Left ventricle myocardium inferior (tissue), 1 donor: Measurements from ENCODE around the gene SVOPL. TPM values are rescaled to one million over a fixed set of nuclear protein-coding genes. Genes with fewer than 3 reads are reported as not detected.
"Not testable (repeated sequence)": the region's sequence is repeated elsewhere in the genome, so short reads cannot be mapped to it uniquely, and the experiment has no call there.

Experiments
- DNase-seq: peaks from one replicate; pipeline ENCODE4 v3.0.0-alpha.2; 2020
- H3K27ac ChIP-seq: fragments of 200-600 bp; replicated peaks from 2 replicates; pipeline ENCODE4 v1.8.0; 2021
- H3K27me3 ChIP-seq: fragments of 200-600 bp; 2 replicates; pipeline ENCODE4 v1.8.0; 2021; ENCODE audit warnings: low read depth
- H3K36me3 ChIP-seq: fragments of 200-600 bp; 2 replicates; pipeline ENCODE4 v1.8.0; 2021
- H3K4me1 ChIP-seq: fragments of 200-600 bp; 2 replicates; pipeline ENCODE4 v1.8.0; 2021
- H3K4me3 ChIP-seq: fragments of 200-600 bp; 2 replicates; pipeline ENCODE4 v1.8.0; 2021; ENCODE audit warnings: mild to moderate bottlenecking, moderate library complexity
- H3K9me3 ChIP-seq: fragments of 200-600 bp; replicated peaks from 2 replicates; pipeline ENCODE4 v1.8.0; 2021
- intact Hi-C: fragments of 100-400 bp; cut with micrococcal nuclease; formaldehyde crosslinking; loops from one replicate; pipeline ENCODE4 v1.11.0; 2022
- total RNA-seq: library from RNA; stranded (reverse); fragmentation: NEBNext Ultra II Directional; extraction: Animal tissue kit (Norgen Biotek cat#: 25700); gene quantifications from one replicate; pipeline ENCODE4 v1.2.1, GENCODE V29; 2021
- TF ChIP-seq, protein P1 (sequence below): fragments of 200-600 bp; IDR thresholded peaks from 2 replicates; pipeline ENCODE4 v1.8.0; 2021; ENCODE audit warnings: antibody characterized with exemption, mild to moderate bottlenecking, borderline replicate concordance
- donor health status: DM: no; HTN: yes; CAD: no; lungs with severe emphysema.

The SVOPL gene
- total RNA-seq, 1 donor from 2014 or later, result not detected

DNA sequence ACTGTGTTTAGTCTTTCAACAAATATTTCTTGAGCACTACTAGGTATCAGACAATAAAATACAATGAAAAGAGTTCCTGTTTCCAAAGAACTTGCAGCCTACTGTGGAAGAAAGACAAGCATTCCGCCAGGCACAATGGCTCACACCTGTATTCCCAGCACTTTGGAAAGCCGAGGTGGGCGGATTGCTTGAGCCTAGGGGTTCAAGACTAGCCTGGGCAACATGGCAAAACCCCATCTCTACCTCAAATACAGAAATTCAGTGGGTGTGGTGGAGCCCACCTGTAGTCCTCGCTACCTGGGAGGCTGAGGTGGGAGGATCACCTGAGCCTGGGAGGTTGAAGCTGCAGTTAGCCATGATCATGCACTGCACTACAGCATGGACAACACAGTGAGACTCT is 6.1 kb downstream of the SVOPL start:
- Histone ChIP-seq H3K4me3 (no peak overlapping the region), H3K27ac (no peak overlapping the region)
- intact Hi-C loops, result no loop called here

DNA sequence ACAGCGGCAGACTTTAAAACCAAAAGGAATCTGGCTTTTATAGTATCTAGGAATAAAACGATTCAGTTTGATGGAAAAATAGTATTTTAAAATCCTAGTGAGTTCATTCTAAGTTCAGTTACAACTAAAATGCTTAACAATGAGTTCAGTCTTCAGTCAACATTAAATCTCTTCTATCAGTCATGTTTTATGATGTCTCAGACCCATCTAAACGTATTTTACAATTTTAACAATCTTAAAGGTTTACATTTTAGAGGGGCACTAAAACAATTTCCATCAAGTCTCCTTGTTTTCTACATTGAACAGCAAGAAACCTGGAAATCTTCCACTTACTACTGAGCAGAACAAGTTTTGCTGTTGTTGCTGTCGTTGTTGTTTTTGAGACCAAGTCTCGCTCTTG is 10.0 kb downstream of the SVOPL start:
- DNase-seq, result no peak
- no peaks in the 10 kb centered on the region for H3K9me3 ChIP-seq
- TF ChIP-seq, protein P1, sequence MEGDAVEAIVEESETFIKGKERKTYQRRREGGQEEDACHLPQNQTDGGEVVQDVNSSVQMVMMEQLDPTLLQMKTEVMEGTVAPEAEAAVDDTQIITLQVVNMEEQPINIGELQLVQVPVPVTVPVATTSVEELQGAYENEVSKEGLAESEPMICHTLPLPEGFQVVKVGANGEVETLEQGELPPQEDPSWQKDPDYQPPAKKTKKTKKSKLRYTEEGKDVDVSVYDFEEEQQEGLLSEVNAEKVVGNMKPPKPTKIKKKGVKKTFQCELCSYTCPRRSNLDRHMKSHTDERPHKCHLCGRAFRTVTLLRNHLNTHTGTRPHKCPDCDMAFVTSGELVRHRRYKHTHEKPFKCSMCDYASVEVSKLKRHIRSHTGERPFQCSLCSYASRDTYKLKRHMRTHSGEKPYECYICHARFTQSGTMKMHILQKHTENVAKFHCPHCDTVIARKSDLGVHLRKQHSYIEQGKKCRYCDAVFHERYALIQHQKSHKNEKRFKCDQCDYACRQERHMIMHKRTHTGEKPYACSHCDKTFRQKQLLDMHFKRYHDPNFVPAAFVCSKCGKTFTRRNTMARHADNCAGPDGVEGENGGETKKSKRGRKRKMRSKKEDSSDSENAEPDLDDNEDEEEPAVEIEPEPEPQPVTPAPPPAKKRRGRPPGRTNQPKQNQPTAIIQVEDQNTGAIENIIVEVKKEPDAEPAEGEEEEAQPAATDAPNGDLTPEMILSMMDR, result no peak
- H3K4me3 ChIP-seq, result no peak overlapping the region
- H3K36me3 ChIP-seq, result no peaks in the 10 kb centered on the region
- intact Hi-C loops, result no loop called here
- peaks cover 16% of the 10 kb centered on the region for H3K27me3 ChIP-seq
- H3K4me1 ChIP-seq, result no peaks in the 10 kb centered on the region
- no peak overlapping the region for H3K27ac ChIP-seq

More for the DNA sequence above, 6.1 kb downstream of the SVOPL start:
- H3K36me3 ChIP-seq, result no peaks in the 10 kb centered on the region
- H3K9me3 ChIP-seq, result no peaks in the 10 kb centered on the region
- TF ChIP-seq, protein P1, result no peak
- DNase-seq, result no peak
- H3K4me1 ChIP-seq, result no peaks in the 10 kb centered on the region
- H3K27me3 ChIP-seq, result peaks cover 17% of the 10 kb centered on the region

DNA sequence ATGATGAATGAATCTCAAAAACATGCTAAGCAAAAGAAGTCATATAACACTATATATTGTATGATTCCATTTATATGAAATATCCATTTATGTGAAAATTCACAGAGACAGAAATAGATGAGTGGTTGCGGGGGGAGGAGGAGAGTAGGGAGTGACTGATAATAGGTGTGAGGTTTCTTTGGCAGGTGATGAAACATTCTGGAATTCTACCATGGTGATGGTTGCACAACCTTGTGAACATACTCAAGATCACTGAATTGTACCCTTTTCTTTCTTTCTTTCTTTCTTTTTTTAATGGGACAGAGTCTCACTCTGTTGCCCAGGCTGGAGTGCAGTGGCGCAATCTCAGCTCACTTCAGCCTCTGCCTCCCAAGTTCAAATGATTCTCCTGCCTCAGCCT is 10.7 kb downstream of the SVOPL start:
- H3K36me3 ChIP-seq, result no peaks in the 10 kb centered on the region
- no peak overlapping the region for H3K4me3 ChIP-seq
- no peak overlapping the region for H3K27ac ChIP-seq
- peaks cover 16% of the 10 kb centered on the region for H3K27me3 ChIP-seq
- TF ChIP-seq, protein P1, result no peak
- no peaks in the 10 kb centered on the region for H3K4me1 ChIP-seq
- intact Hi-C loops, result no loop called here
- DNase-seq, result no peak
- no peaks in the 10 kb centered on the region for H3K9me3 ChIP-seq

DNA sequence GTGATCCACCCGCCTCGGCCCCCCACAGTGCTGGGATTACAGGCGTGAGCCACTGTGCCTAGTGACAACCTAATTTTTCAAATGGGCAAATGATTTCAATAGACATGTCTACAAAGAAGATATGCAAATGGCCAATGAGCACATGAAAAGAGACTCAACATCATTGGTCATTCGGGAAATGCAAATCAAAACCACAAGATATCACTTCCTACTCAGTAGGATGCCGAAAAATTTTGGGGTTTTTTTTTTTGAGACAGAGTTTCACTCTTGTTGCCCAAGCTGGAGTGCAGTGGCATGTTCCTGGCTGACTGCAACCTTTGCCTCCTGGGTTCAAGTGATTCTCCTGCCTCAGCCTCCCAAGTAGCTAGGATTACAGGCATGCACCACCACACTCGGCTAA is 13.1 kb downstream of the SVOPL start:
- H3K4me3 ChIP-seq, DNase-seq, H3K4me1 ChIP-seq, H3K9me3 ChIP-seq, intact Hi-C loops, H3K36me3 ChIP-seq, H3K27ac ChIP-seq: not testable (repeated sequence)
- H3K27me3 ChIP-seq, result peaks cover 24% of the 10 kb centered on the region

DNA sequence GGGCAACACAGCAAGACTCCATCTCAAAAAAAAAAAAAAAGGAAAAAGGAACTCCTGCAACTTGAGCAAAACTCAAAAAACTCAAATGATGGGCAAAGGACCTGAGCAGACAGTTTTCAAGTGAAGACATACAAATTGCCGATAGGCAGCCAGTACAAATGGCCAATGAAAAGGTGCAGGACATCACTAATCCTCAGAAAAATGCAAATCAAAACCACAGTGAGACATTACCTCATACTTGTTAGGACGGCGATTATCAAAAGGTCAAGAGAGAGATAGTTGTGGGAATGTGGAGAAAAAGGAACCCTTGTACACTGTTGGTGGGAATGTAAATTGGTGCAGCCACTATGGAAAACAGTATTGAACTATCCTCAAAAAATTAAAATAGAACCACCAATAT is 16.8 kb downstream of the SVOPL start:
- no peaks in the 10 kb centered on the region for H3K36me3 ChIP-seq
- H3K4me1 ChIP-seq, result no peaks in the 10 kb centered on the region
- peaks cover 20% of the 10 kb centered on the region for H3K27me3 ChIP-seq
- intact Hi-C loops, result no loop called here
- DNase-seq, result no peak
- TF ChIP-seq, protein P1, result no peak
- no peak overlapping the region for H3K4me3 ChIP-seq
- no peak overlapping the region for H3K27ac ChIP-seq
- H3K9me3 ChIP-seq, result no peaks in the 10 kb centered on the region

DNA sequence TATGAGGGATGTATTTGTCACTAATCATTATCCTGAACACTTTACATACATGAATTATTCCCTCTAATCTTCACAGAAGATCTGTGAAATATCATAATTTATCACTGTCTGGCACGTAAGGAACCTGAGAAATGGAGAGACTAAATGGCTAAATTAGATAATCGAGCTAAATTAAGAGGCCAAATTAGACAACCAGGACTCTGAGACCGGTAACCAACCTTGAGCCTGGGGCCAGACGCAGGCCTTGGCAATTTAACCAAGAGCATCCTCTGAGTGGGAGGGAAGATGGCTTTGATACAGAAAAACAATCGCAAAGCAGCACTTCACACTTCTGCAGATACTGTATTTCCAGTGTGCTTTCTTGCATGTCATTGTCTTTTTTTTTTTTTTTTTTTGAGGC is 21.4 kb downstream of the SVOPL start:
- no peak for DNase-seq
- no peaks in the 10 kb centered on the region for H3K9me3 ChIP-seq
- H3K4me1 ChIP-seq, result no peaks in the 10 kb centered on the region
- no peak overlapping the region for H3K4me3 ChIP-seq
- intact Hi-C loops, result no loop called here
- peaks cover 9% of the 10 kb centered on the region for H3K27me3 ChIP-seq
- TF ChIP-seq, protein P1, result no peak
- no peak overlapping the region for H3K27ac ChIP-seq
- no peaks in the 10 kb centered on the region for H3K36me3 ChIP-seq
